Ramos (cell line): ENCODE results near the gene KIFAP3.
"Not testable (repeated sequence)": the region's sequence is repeated elsewhere in the genome, so short reads cannot be mapped to it uniquely, and the experiment has no call there.

Experiments used
- in situ Hi-C: fragments of 300-500 bp; cut with MboI; formaldehyde crosslinking; loops from one replicate; pipeline ENCODE4 v1.14.3; 2022; ENCODE audit warnings: low sequenced_read_pairs; ENCODE audit not compliant: unreplicated experiment

The KIFAP3 gene

GRCh38 chr1:170064821-170065220 is 9.7 kb downstream of the KIFAP3 start:
- in situ Hi-C loops = no loop called here

- in situ Hi-C loops = no loop called here
These were observed 11.2 kb downstream of the KIFAP3 start for GRCh38 chr1:170063109-170063826.

DNA sequence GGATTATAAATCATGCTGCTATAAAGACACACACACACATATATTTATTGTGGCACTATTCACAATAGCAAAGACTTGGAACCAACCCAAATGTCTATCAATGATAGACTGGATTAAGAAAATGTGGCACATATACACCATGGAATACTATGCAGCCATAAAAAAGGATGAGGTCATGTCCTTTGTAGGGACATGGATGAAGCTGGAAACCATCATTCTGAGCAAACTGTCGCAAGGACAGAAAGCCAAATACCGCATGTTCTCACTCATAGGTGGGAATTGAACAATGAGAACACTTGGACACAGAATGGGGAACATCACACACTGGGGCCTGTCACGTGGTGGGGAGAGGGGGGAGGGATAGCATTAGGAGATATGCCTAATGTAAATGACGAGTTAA is 12.8 kb downstream of the KIFAP3 start:
- in situ Hi-C loops = not testable (repeated sequence)

GRCh38 chr1:170060015-170060520 is 14.4 kb downstream of the KIFAP3 start:
- in situ Hi-C loops = not testable (repeated sequence)

DNA sequence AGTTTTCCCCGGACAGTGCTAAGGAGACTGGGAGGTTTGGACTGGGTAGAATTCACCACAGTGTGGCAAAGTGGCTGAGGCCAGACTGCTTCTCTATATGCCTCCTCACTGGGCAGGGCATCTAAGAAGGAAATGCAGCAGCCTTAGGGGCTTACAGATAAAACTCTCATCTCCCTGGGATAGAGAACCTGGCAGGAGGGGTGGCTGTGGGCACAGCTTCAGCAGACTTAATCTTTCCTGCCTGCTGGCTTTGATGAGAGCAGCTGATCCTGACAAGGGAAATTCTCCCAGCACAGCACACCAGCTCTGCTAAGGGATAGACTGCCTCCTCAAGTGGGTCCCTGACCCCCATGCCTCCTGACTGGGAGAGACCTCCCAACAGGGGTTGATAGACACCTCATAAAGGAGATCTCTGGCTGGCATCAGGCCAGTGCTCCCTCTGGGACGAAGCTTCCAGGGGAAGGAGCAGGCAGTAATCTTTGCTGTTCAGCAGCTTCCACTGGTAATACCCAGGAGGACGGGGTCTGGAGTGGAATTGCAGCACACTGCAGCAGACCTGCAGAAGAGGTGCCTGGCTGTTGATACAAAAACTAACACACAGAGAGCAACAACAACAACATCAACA is 25.2 kb downstream of the KIFAP3 start:
- in situ Hi-C loops = no loop called here

DNA sequence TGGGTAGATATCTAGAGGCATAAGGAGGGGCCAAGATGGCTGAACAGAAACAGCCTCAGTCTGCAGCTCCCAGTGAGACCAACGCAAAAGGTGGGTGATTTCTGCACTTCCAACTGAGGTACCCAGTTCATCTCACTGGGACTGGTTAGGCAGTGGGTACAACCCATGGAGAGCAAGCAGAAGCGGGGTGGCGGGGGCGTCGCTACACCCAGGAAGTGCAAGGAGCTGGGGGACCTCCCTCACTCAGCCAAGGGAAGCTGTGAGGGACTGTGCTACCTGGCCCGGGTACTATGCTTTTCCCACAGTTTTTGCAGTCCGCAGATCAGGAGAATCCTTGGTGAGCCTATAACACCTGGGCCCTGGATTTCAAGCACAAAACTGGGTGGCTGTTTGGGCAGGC is 26.0 kb downstream of the KIFAP3 start:
- in situ Hi-C loops = no loop called here

GRCh38 chr1:170044187-170044586 is 30.3 kb downstream of the KIFAP3 start:
- in situ Hi-C loops = no loop called here

GRCh38 chr1:170041423-170042192 is 32.9 kb downstream of the KIFAP3 start:
- in situ Hi-C loops = no loop called here

DNA sequence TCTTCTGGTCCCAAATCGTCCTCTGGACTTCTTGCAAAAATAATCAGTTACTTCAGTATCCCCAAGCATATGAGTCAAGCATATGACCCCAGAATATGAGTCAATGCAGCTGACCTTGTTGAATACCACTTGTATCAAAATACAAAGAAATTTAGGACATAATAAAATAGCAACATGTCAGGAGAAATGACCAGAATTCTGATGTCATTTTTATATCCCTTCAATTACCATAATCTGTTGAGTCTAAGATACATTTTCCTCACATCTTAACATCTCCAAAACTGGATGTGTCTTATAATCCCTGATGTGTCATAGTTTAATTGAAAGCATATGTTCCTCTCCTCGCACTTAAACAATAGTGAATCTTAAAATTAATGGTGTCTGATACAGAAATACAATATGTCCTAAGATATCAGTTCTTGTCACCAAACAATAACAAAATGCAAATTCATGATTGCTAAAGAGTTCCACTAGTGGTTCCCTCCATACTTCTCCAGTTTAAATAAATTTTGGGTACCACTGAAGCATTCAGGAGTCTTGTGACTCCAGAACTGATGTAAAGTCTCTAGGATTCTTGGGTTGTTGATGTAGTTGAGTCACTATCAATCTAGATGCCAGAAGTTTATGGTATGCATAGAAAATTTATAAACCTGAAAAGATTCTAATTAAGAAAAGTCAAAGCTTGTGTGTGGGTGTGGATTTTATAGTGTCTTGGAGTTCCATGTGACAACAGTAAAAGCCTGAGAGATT is 41.8 kb downstream of the KIFAP3 start:
- in situ Hi-C loops = no loop called here

DNA sequence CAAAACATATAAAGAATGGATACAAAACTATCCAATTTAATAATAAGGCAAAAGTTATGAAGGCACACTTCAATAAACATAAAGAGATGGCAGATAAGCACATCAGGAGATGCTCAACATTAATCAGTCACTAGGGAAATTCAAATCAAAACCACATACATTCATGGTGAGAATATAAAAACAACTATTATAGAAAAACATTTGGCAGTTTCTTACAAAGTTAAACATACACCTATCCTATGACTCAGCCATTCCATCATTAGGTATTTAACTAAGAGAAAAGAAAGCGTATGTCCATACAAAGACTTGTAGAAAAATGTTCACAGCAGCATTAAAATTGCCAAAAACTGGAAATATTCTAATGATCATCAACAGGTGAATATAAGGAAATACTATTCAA is 44.3 kb downstream of the KIFAP3 start:
- in situ Hi-C loops = no loop called here

DNA sequence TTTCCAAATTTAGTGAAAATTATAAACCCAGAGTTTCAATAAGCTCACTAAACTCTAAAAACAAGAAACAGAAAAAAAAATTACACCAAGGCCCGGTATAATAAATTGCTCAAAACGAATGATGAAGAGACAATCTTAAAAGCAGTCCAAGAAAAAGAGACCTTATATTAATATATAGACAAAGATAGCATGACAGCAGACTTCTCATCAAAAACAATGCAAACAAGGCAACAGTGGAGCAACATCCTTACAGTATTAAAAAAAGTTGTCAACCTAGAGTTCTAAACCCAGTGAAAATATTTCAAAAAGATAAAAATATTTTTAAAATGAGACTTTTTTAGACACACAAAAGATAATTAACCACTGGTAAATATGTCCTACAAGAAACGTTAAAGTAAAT is 46.7 kb downstream of the KIFAP3 start:
- in situ Hi-C loops = no loop called here

GRCh38 chr1:170020859-170021258 is 53.6 kb downstream of the KIFAP3 start:
- in situ Hi-C loops = no loop called here

DNA sequence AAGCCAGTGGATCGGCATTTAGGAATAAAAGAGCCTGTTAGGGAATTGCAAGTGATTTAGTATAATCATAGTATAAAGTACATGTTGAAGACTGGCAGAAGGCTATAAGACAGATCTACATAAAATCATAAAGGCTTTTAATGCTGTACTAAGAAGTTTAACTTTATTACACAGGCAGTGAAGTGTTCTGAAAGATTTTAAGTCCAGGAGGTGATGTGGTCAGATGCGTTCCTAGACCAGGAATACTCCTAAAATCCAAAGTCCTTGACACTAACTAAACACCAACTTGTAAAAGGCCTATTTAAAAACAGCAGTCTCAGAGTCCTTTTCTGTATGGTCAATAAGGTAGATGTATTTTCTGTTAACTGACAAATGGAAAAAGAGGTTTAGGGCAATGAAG is 57.0 kb downstream of the KIFAP3 start:
- in situ Hi-C loops = no loop called here

GRCh38 chr1:170012920-170013319 is 61.6 kb downstream of the KIFAP3 start:
- in situ Hi-C loops = no loop called here

DNA sequence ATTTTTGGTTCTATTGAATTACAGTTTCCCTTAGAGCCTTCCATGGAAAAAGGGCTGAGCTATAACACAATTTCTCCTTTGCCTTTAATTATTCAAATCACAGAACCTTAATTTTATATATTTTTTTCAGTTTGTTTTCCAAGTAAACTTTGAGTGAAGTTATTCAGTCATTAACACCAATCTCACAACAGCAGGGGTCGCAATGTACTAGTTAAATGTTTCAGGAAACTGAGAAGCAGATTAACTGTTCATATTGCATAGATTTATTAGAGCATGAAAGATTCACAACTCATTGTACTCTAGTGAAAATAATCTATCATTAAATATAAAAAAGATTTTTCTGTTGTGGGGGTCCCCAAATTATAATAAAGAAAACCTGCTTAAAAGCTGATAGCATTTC is 64.1 kb downstream of the KIFAP3 start:
- in situ Hi-C loops = no loop called here

DNA sequence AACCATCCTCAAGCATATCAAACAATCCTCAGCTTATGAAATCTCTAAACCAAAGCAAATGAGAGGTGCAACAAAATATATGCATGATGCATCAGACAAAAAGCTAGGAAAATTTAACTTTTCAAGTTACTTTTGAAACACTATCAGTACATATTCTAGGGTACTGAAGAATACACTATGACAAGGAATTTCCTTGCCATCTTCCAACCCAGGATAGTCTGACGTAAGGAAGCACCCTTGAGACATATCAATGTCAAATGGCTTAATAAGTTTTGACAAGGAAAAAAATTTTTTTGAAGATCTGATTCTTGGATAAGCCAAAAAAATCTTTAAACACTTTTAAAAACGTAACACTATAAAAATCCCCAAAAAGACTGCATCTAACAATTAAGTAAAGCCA is 64.9 kb downstream of the KIFAP3 start:
- in situ Hi-C loops = no loop called here

DNA sequence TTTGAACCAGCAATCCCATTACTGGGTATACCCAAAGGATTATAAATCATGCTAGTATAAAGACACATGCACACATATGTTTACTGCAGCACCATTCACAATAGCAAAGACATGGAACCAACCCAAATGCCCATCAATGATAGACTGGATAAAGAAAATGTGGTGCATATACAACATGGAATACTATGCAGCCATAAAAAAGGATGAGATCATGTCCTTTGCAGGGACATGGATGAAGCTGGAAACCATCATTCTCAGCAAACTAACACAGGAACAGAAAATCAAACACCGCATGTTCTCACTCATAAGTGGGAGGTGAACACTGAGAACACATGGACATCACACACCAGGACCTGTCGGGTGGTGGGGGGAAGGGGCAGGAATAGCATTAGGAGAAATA is 65.8 kb downstream of the KIFAP3 start:
- in situ Hi-C loops = not testable (repeated sequence)

DNA sequence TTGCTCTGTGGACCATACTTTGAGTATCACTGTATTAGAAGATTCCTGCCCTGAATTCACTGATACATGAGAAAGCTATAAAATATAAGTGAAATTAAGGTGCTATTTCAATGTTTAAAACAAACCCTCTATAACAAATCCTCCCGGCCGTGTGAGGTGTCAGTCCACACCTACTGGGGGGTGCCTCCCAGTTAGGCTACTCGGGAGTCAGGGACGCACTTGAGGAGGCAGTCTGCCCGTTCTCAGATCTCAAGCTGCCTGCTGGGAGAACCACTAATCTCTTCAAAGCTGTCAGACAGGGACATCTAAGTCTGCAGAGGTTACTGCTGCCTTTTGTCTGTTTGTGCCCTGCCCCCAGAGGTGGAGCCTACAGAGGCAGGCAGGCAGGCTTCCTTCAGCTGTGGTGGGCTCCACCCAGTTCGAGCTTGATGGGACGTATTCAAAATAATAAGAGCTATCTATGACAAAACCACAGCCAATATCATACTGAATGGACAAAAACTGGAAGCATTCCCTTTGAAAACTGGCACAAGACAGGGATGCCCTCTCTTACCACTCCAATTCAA is 71.1 kb downstream of the KIFAP3 start:
- in situ Hi-C loops = not testable (repeated sequence)

- in situ Hi-C loops = no loop called here
These were observed 73.2 kb downstream of the KIFAP3 start for GRCh38 chr1:170001266-170001665.

- in situ Hi-C loops = no loop called here
These were observed 74.7 kb downstream of the KIFAP3 start for GRCh38 chr1:169999761-170000160.
